Liver (tissue), 9 donors: ENCODE measurements around the gene TMEM182. TPM values are rescaled to one million over a fixed set of nuclear protein-coding genes. Genes with fewer than 3 reads are reported as not detected.
A peak's percentile ranks its signal among the peaks of the same experiment; 100 is the strongest.

Experiments used
- DNase-seq: peaks from one replicate; pipeline ENCODE4 v3.0.0-alpha.2; 2017; ENCODE audit warnings: low spot score
- H3K27ac ChIP-seq, 2 donors: one replicate each; pipeline ENCODE4 v1.7.0; 2013; ENCODE audit warnings: inconsistent platforms in 2 of 2, low read length in 2 of 2, control low read depth in 1 of 2, low read depth in 1 of 2, mild to moderate bottlenecking in 1 of 2
- H3K27me3 ChIP-seq, 4 donors: one replicate each; pipeline versions ENCODE4 v1.6.1 to v1.7.0; 2013; ENCODE audit warnings: low read length in 3 of 4, inconsistent platforms in 1 of 4, mild to moderate bottlenecking in 1 of 4, moderate library complexity in 1 of 4; ENCODE audit not compliant: control insufficient read depth in 4 of 4, insufficient read depth in 4 of 4
- H3K36me3 ChIP-seq, 4 donors: one replicate each; pipeline versions ENCODE4 v1.6.1 to v1.7.0; 2013; ENCODE audit warnings: low read length in 3 of 4, mild to moderate bottlenecking in 3 of 4, low read depth in 1 of 4, moderate library complexity in 1 of 4; ENCODE audit not compliant: control insufficient read depth in 4 of 4, insufficient read depth in 3 of 4
- H3K4me1 ChIP-seq, 4 donors: one replicate each; pipeline versions ENCODE4 v1.6.1 to v1.7.0; 2013; ENCODE audit warnings: low read length in 3 of 4, mild to moderate bottlenecking in 3 of 4, moderate library complexity in 1 of 4; ENCODE audit not compliant: control insufficient read depth in 4 of 4, insufficient read depth in 4 of 4
- H3K4me3 ChIP-seq, 3 donors: one replicate each; pipeline versions ENCODE4 v1.6.1 to v1.7.0; 2013; ENCODE audit warnings: low read length in 3 of 3, control low read depth in 1 of 3, low read depth in 1 of 3, mild to moderate bottlenecking in 1 of 3
- H3K9ac ChIP-seq, 2 donors: one replicate each; pipeline ENCODE4 v1.7.0; 2013; ENCODE audit warnings: low read length in 2 of 2, mild to moderate bottlenecking in 2 of 2, moderate library complexity in 2 of 2, control low read depth in 1 of 2, low read depth in 1 of 2
- H3K9me3 ChIP-seq, 4 donors: one replicate each; pipeline versions ENCODE4 v1.6.1 to v1.7.0; 2013; ENCODE audit warnings: low read length in 3 of 4; ENCODE audit not compliant: control insufficient read depth in 4 of 4
- EGR1 ChIP-seq, 2 donors: IDR thresholded peaks; 2 replicates each; pipeline ENCODE4 v1.6.1; 2016 to 2018; ENCODE audit warnings: antibody characterized with exemption in 2 of 2, low read depth in 2 of 2
- FOXA1 ChIP-seq: IDR thresholded peaks from 2 replicates; pipeline ENCODE4 v1.6.1; 2016; ENCODE audit warnings: antibody characterized with exemption
- FOXA2 ChIP-seq: IDR thresholded peaks from 2 replicates; pipeline ENCODE4 v1.6.1; 2016; ENCODE audit warnings: antibody characterized with exemption
- GABPA ChIP-seq, 2 donors: IDR thresholded peaks in 1 of 2; conservative IDR thresholded peaks in 1 of 2; 2 replicates each; pipeline ENCODE4 v1.6.1; 2016; ENCODE audit warnings: antibody characterized with exemption in 2 of 2, mild to moderate bottlenecking in 1 of 2, moderate library complexity in 1 of 2
- HNF4A ChIP-seq, 2 donors: conservative IDR thresholded peaks; 2 replicates each; pipeline ENCODE4 v1.6.1; 2016; ENCODE audit warnings: antibody characterized with exemption in 2 of 2, mild to moderate bottlenecking in 2 of 2
- HNF4G ChIP-seq: IDR thresholded peaks from 2 replicates; pipeline ENCODE4 v1.6.1; 2016; ENCODE audit warnings: antibody characterized with exemption
- JUND ChIP-seq, 2 donors: IDR thresholded peaks; 2 replicates each; pipeline ENCODE4 v1.6.1; 2016; ENCODE audit warnings: antibody characterized with exemption in 2 of 2
- MAX ChIP-seq: IDR thresholded peaks from 2 replicates; pipeline ENCODE4 v1.6.1; 2016; ENCODE audit warnings: antibody characterized with exemption
- NR2F2 ChIP-seq: IDR thresholded peaks from 2 replicates; pipeline ENCODE4 v1.6.1; 2016; ENCODE audit warnings: antibody characterized with exemption
- RAD21 ChIP-seq, 2 donors: IDR thresholded peaks; 2 replicates each; pipeline ENCODE4 v1.6.1; 2016; ENCODE audit warnings: antibody characterized with exemption in 2 of 2, mild to moderate bottlenecking in 2 of 2
- REST ChIP-seq: IDR thresholded peaks from 2 replicates; pipeline ENCODE4 v1.6.1; 2016; ENCODE audit warnings: antibody characterized with exemption, mild to moderate bottlenecking
- RXRA ChIP-seq, 2 donors: IDR thresholded peaks; 2 replicates each; pipeline ENCODE4 v1.6.1; 2017 to 2018; ENCODE audit warnings: antibody characterized with exemption in 2 of 2, mild to moderate bottlenecking in 1 of 2
- SP1 ChIP-seq: IDR thresholded peaks from 2 replicates; pipeline ENCODE4 v1.6.1; 2018; ENCODE audit warnings: antibody characterized with exemption, mild to moderate bottlenecking
- TAF1 ChIP-seq: conservative IDR thresholded peaks from 2 replicates; pipeline ENCODE4 v1.6.1; 2016; ENCODE audit warnings: antibody characterized with exemption, mild to moderate bottlenecking
- YY1 ChIP-seq: IDR thresholded peaks from 2 replicates; pipeline ENCODE4 v1.6.1; 2016; ENCODE audit warnings: antibody characterized with exemption, mild to moderate bottlenecking
- ZBTB33 ChIP-seq: IDR thresholded peaks from 2 replicates; pipeline ENCODE4 v1.6.1; 2016; ENCODE audit warnings: antibody characterized with exemption
- WGBS: extraction: QIAGEN DNeasy Blood & Tissue Kit; methylation state at CpG from one replicate; pipeline ENCODE4 v1.1.7; 2013; 5-methylcytosine and 5-hydroxymethylcytosine counted together
- polyA plus RNA-seq, 2 donors: library from polyadenylated mRNA; stranded (reverse) in 1 of 2; unstranded in 1 of 2; fragments of 200-250 nt in 1 of 2; fragments of >200 nt in 1 of 2; fragmentation: Nextera tagmentation in 1 of 2; extraction: Ambion mirVana in 1 of 2; gene quantifications; one replicate each; pipeline versions ENCODE4 v1.2.1 to v1.2.3, GENCODE V29; 2013 to 2015
- total RNA-seq, 2 donors: library from RNA; depleted of rRNA; stranded (reverse); fragments of >200 nt; gene quantifications; one replicate each; pipeline ENCODE4 v1.2.3, GENCODE V29; 2014
- TF ChIP-seq, protein P1 (sequence below): IDR thresholded peaks from 2 replicates; pipeline ENCODE4 v1.6.1; 2016; ENCODE audit warnings: antibody characterized with exemption
- TF ChIP-seq, protein P2 (sequence below): fragments of 150-350 bp; IDR thresholded peaks from 2 replicates; pipeline ENCODE4 v1.5.1; 2017; ENCODE audit warnings: improper control_type of control experiment, low read depth, low read length; ENCODE audit not compliant: missing input control
- donor health status: healthy.
- donor health status: healthy.
- donor health status: healthy.
- donor health status: healthy.
- donor health status: healthy.

Gene TMEM182
- total and polyA plus RNA-seq, 4 donors, result 2.8 to 12.5 (median 5.1) TPM

GRCh38 chr2:102796337-102796736, 34.5 kb downstream of the TMEM182 start:
- no peaks in the 10 kb centered on the region for H3K36me3 ChIP-seq
- TF ChIP-seq REST (peak; percentile 89), YY1 (peak; percentile 94), SP1 (peak; percentile 92), TAF1 (peak; percentile 92), HNF4G (no peak), ZBTB33 (peak; percentile 89), MAX (peak; percentile 79), GABPA (IDR thresholded peaks at IDR 0.05 in 1 of 2, conservative IDR thresholded peaks at IDR 0.05 in 1 of 2) (peak; percentile 17 to 41), RAD21 (IDR thresholded peaks at IDR 0.05) (peak in 1 of 2 donors; percentile 69), JUND (IDR thresholded peaks at IDR 0.05) (peak; percentile 60 to 86), FOXA2 (peak; percentile 85), NR2F2 (no peak), HNF4A (conservative IDR thresholded peaks at IDR 0.05) (peak; percentile 62 to 79), FOXA1 (peak; percentile 73), EGR1 (IDR thresholded peaks at IDR 0.05; ENCODE audit: low read depth in 2 of 2) (peak in 1 of 2 donors; percentile 71), RXRA (IDR thresholded peaks at IDR 0.05) (peak; percentile 83 to 93)
- TF ChIP-seq, protein P1, sequence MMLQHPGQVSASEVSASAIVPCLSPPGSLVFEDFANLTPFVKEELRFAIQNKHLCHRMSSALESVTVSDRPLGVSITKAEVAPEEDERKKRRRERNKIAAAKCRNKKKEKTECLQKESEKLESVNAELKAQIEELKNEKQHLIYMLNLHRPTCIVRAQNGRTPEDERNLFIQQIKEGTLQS, result peak; percentile 62
- TF ChIP-seq, protein P2, sequence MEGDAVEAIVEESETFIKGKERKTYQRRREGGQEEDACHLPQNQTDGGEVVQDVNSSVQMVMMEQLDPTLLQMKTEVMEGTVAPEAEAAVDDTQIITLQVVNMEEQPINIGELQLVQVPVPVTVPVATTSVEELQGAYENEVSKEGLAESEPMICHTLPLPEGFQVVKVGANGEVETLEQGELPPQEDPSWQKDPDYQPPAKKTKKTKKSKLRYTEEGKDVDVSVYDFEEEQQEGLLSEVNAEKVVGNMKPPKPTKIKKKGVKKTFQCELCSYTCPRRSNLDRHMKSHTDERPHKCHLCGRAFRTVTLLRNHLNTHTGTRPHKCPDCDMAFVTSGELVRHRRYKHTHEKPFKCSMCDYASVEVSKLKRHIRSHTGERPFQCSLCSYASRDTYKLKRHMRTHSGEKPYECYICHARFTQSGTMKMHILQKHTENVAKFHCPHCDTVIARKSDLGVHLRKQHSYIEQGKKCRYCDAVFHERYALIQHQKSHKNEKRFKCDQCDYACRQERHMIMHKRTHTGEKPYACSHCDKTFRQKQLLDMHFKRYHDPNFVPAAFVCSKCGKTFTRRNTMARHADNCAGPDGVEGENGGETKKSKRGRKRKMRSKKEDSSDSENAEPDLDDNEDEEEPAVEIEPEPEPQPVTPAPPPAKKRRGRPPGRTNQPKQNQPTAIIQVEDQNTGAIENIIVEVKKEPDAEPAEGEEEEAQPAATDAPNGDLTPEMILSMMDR, result peak; percentile 48
- WGBS, result 41% methylated on average over 2 of the region's 2 CpGs
- H3K27me3 ChIP-seq, result no peaks in the 10 kb centered on the region
- peak overlapping the region in 1 of 2 donors; percentile 29 for H3K9ac ChIP-seq
- H3K4me3 ChIP-seq, result no peak overlapping the region
- peak overlapping the region; percentile 61 to 76 for H3K27ac ChIP-seq
- peaks cover 0 to 8% (median 1%) of the 10 kb centered on the region in 4 donors for H3K9me3 ChIP-seq
- H3K4me1 ChIP-seq, result peaks cover 5 to 33% (median 21%) of the 10 kb centered on the region in 4 donors
- DNase-seq, result no peak
